Pancreas (tissue), 10 donors: ENCODE measurements around the gene ABCF3. TPM values are rescaled to one million over a fixed set of nuclear protein-coding genes. Genes with fewer than 3 reads are reported as not detected.

ENCODE experiments used
- ATAC-seq, 4 donors: fragments of 200-7000 bp; cut with Tn5 transposase; one replicate each; pipeline versions ENCODE4 v1.8.0 to v1.9.1; 2020; ENCODE audit warnings: mild to moderate bottlenecking in 4 of 4, moderate library complexity in 4 of 4
- DNase-seq, 6 donors: peaks; one replicate each; pipeline ENCODE4 v3.0.0-alpha.2; 2020
- FAIRE-seq: peaks from 2 replicates; lab custom pipeline; 2012; peaks lifted over from hg19 to GRCh38; lab: Jason Lieb, UNC
- H3K27ac ChIP-seq, 4 donors: fragments of 200-600 bp; sonication (generic); 1 replicate in 3 of 4; 2 replicates in 1 of 4; pipeline versions ENCODE4 v1.5.0 to v1.8.0; 2020
- H3K27me3 ChIP-seq, 4 donors: fragments of 200-600 bp; one replicate each; pipeline ENCODE4 v1.8.0; 2021
- H3K36me3 ChIP-seq, 3 donors: fragments of 200-600 bp; sonication (generic) in 1 of 3; one replicate each; pipeline versions ENCODE4 v1.5.0 to v1.8.0; 2020 to 2021
- H3K4me1 ChIP-seq, 3 donors: fragments of 200-600 bp; one replicate each; pipeline ENCODE4 v1.8.0; 2021
- H3K4me3 ChIP-seq, 4 donors: fragments of 200-600 bp; sonication (generic) in 2 of 4; one replicate each; pipeline versions ENCODE4 v1.5.0 to v1.8.0; 2020 to 2021
- H3K9me3 ChIP-seq, 4 donors: fragments of 200-600 bp; one replicate each; pipeline ENCODE4 v1.8.0; 2021
- WGBS, 2 donors: extraction: QIAGEN DNeasy Blood & Tissue Kit; methylation state at CpG; one replicate each; pipeline ENCODE4 v1.1.7; 2013; 5-methylcytosine and 5-hydroxymethylcytosine counted together
- intact Hi-C, 3 donors: fragments of 100-400 bp; cut with DNase I; formaldehyde crosslinking; loops; one replicate each; pipeline versions ENCODE4 v1.11.1 to v1.14.2; 2022
- polyA plus RNA-seq, 2 donors: library from polyadenylated mRNA; stranded (reverse); fragments of 200-250 nt; gene quantifications; one replicate each; pipeline ENCODE4 v1.2.3, GENCODE V29; 2013
- total RNA-seq, 6 donors: library from RNA; stranded (reverse); fragmentation: NEBNext Ultra II Directional in 4 of 6; extraction: Animal tissue kit (Norgen Biotek cat#: 25700) in 4 of 6; gene quantifications; one replicate each; pipeline versions ENCODE4 v1.2.1 to v1.2.4, GENCODE V29; 2021 to 2023
- TF ChIP-seq, protein P1 (sequence below), 4 donors: fragments of 200-600 bp; sonication (generic) in 3 of 4; IDR thresholded peaks; one replicate each; pipeline versions ENCODE4 v1.5.0 to v1.8.0; 2021; ENCODE audit warnings: antibody characterized with exemption in 4 of 4
- donor health status: healthy with polysubstance abuse.
- donor health status: DM: no; HTN: no; CAD: no; lungs with moderate emphysema.
- donor health status: DM: no; HTN: no; CAD: no.
- donor health status: control.
- donor health status: control.
- donor health status: Bipolar disorder and iron deficiency.
- donor health status: DM: yes; HTN: yes; CAD: no.
- donor health status: DM: no; HTN: no; CAD: no.
- donor health status: DM: no; HTN: no; CAD: no.
- donor health status: DM: yes; HTN: yes; CAD: no.

The ABCF3 gene
- total and polyA plus RNA-seq, 8 donors, result 31.7 to 92.1 (median 42.1) TPM

DNA sequence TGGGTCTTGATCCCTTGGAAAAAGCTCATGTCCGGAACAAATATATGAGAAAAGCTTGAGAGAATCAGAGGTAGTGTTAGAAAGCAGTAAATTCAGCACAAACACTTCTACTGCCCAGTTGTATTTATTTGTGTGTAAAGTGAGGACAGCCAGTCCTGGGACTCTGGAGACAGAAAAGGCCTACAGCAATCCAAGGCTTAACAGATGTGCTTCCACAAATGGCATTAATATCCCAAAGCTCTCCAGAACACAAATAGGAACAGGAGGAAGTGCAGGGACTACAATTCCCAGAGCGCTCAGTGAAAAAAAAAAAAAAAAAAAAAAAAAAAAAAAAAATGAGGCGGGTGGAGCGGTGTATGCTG lies 11.7 kb upstream of the ABCF3 start:
- Histone ChIP-seq H3K9me3 (no peaks in the 10 kb centered on the region), H3K36me3 (peaks cover 0 to 18% (median 6%) of the 10 kb centered on the region in 3 donors)
- FAIRE-seq, result no peak

GRCh38 chr3:184174646-184175492 lies 11.1 kb upstream of the ABCF3 start, which contains the start of gene AP2M1:
Gene AP2M1 (plus strand): TSS chr3:184174855. CDS start chr3:184176994, 2,139 bp downstream.
- Histone ChIP-seq H3K36me3 (peaks cover 0 to 24% (median 12%) of the 10 kb centered on the region in 3 donors), H3K4me1 (peaks cover 4 to 12% (median 7%) of the 10 kb centered on the region in 3 donors), H3K9me3 (no peaks in the 10 kb centered on the region), H3K4me3 (peak within 1 kb of the TSS; percentile 68 to 100 (median 87)), H3K27ac (peak within 1 kb of the TSS in 3 of 4 donors; percentile 69 to 80 (median 72)), H3K27me3 (no peaks in the 10 kb centered on the region)
- intact Hi-C loops, result no loop called here
- FAIRE-seq (no peak), ATAC-seq (peak; percentile 93 to 97 (median 94)), DNase-seq (peak; percentile 98 to 99 (median 98))
- TF ChIP-seq, protein P1, sequence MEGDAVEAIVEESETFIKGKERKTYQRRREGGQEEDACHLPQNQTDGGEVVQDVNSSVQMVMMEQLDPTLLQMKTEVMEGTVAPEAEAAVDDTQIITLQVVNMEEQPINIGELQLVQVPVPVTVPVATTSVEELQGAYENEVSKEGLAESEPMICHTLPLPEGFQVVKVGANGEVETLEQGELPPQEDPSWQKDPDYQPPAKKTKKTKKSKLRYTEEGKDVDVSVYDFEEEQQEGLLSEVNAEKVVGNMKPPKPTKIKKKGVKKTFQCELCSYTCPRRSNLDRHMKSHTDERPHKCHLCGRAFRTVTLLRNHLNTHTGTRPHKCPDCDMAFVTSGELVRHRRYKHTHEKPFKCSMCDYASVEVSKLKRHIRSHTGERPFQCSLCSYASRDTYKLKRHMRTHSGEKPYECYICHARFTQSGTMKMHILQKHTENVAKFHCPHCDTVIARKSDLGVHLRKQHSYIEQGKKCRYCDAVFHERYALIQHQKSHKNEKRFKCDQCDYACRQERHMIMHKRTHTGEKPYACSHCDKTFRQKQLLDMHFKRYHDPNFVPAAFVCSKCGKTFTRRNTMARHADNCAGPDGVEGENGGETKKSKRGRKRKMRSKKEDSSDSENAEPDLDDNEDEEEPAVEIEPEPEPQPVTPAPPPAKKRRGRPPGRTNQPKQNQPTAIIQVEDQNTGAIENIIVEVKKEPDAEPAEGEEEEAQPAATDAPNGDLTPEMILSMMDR (IDR thresholded peaks at IDR 0.05), result no peak
- WGBS, 2 donors, result 0 to 1% methylated on average over 63 to 73 of the region's 73 CpGs

More for the DNA sequence above, 11.7 kb upstream of the ABCF3 start:
- no peaks in the 10 kb centered on the region for H3K27me3 ChIP-seq
- peak overlapping the region in 1 of 4 donors; percentile 37 for H3K27ac ChIP-seq
- DNase-seq, result no peak
- H3K4me1 ChIP-seq, result peaks cover 4 to 12% (median 7%) of the 10 kb centered on the region in 3 donors
- no peak for ATAC-seq
- TF ChIP-seq, protein P1 (IDR thresholded peaks at IDR 0.05), result no peak
- no peak overlapping the region for H3K4me3 ChIP-seq
- 18 to 22% methylated on average over 4 of the region's 4 CpGs for WGBS, 2 donors
- intact Hi-C loops, result no loop called here

DNA sequence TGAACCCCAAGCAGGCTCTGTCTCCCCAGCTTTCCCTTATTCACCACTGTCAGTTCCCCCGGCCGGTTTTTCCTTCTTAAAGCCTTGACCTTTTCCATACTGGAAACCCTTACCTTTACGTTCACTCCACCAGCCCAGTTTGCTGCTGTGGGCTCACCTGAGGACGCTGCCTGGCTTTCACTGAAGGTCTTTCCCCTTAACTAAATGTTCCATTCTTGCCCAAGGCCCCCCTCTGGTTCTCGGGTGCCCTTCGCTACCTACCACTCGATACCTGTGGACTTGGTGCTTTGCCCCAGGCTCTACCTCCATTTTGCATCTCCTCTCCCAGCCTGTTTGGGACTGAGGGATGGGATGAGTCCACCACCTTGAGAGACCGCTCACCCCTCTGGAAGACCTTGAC lies 10.5 kb upstream of the ABCF3 start:
- Histone ChIP-seq H3K36me3 (peaks cover 0 to 30% (median 18%) of the 10 kb centered on the region in 3 donors), H3K4me3 (peak overlapping the region; percentile 68 to 100 (median 87)), H3K9me3 (no peaks in the 10 kb centered on the region), H3K27ac (no peak overlapping the region), H3K27me3 (no peaks in the 10 kb centered on the region), H3K4me1 (peaks cover 4 to 12% (median 7%) of the 10 kb centered on the region in 3 donors)
- peak; percentile 1 to 5 (median 2) for ATAC-seq
- TF ChIP-seq, protein P1 (IDR thresholded peaks at IDR 0.05), result no peak
- WGBS, 2 donors, result 16 to 18% methylated on average over 8 of the region's 8 CpGs
- intact Hi-C loops, result no loop called here
- FAIRE-seq, result no peak
- no peak for DNase-seq

DNA sequence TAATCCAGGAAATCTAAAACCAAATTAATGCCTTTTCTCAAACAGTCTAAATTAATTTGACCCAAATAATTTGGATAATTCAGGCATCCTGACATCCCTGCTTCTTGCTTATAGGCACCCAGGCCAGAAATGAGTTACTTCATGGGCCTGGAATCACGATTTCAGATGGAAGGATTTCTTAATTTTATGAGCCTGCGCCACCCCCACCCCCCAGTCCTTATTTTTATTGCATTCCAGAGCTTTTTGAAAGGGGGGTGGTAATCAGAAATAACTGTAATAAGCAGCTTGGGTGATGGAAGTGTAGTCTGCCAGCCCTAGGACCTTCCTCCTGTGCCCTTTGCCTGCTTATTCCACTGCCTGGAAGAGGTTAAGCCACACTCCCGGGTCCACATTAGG lies 10.0 kb upstream of the ABCF3 start:
- 52 to 60% methylated on average over 3 of the region's 3 CpGs for WGBS, 2 donors
- intact Hi-C loops, result no loop called here
- no peak for FAIRE-seq

More for the DNA sequence above, 10.0 kb upstream of the ABCF3 start:
- Histone ChIP-seq H3K9me3 (no peaks in the 10 kb centered on the region), H3K36me3 (peaks cover 0 to 34% (median 20%) of the 10 kb centered on the region in 3 donors), H3K27me3 (no peaks in the 10 kb centered on the region), H3K4me3 (peak overlapping the region in 2 of 4 donors; percentile 68 to 100), H3K27ac (peak overlapping the region in 1 of 4 donors; percentile 45), H3K4me1 (peaks cover 4 to 12% (median 7%) of the 10 kb centered on the region in 3 donors)
- TF ChIP-seq, protein P1 (IDR thresholded peaks at IDR 0.05), result no peak
- DNase-seq (no peak), ATAC-seq (no peak)
